GM19193 (cell line): ENCODE data around the gene SEC31A.

Experiments
- POLR2A ChIP-seq: IDR thresholded peaks from 4 replicates; pipeline ENCODE4 v1.6.1; 2011; ENCODE audit not compliant: insufficient read depth, insufficient read length; ENCODE audit errors: extremely low read depth

SEC31A gene, protein sequence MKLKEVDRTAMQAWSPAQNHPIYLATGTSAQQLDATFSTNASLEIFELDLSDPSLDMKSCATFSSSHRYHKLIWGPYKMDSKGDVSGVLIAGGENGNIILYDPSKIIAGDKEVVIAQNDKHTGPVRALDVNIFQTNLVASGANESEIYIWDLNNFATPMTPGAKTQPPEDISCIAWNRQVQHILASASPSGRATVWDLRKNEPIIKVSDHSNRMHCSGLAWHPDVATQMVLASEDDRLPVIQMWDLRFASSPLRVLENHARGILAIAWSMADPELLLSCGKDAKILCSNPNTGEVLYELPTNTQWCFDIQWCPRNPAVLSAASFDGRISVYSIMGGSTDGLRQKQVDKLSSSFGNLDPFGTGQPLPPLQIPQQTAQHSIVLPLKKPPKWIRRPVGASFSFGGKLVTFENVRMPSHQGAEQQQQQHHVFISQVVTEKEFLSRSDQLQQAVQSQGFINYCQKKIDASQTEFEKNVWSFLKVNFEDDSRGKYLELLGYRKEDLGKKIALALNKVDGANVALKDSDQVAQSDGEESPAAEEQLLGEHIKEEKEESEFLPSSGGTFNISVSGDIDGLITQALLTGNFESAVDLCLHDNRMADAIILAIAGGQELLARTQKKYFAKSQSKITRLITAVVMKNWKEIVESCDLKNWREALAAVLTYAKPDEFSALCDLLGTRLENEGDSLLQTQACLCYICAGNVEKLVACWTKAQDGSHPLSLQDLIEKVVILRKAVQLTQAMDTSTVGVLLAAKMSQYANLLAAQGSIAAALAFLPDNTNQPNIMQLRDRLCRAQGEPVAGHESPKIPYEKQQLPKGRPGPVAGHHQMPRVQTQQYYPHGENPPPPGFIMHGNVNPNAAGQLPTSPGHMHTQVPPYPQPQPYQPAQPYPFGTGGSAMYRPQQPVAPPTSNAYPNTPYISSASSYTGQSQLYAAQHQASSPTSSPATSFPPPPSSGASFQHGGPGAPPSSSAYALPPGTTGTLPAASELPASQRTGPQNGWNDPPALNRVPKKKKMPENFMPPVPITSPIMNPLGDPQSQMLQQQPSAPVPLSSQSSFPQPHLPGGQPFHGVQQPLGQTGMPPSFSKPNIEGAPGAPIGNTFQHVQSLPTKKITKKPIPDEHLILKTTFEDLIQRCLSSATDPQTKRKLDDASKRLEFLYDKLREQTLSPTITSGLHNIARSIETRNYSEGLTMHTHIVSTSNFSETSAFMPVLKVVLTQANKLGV

GRCh38 chr4:82890901-82891706, at the start of gene SEC31A:
Gene SEC31A, minus strand, starts transcription at chr4:82891153. Its CDS starts 9,217 bp downstream, at chr4:82881936.
- peak; percentile 96 for TF ChIP-seq POLR2A

GRCh38 chr4:82939414-82939813, 48.5 kb upstream of the SEC31A start:
- no peak for TF ChIP-seq POLR2A

GRCh38 chr4:82934441-82934840, 43.5 kb upstream of the SEC31A start:
- no peak for TF ChIP-seq POLR2A

- TF ChIP-seq POLR2A, result no peak
Observed at GRCh38 chr4:82930848-82931755, 40.1 kb upstream of the SEC31A start.

- TF ChIP-seq POLR2A, result no peak
Observed at GRCh38 chr4:82921795-82922194, 30.8 kb upstream of the SEC31A start.

DNA sequence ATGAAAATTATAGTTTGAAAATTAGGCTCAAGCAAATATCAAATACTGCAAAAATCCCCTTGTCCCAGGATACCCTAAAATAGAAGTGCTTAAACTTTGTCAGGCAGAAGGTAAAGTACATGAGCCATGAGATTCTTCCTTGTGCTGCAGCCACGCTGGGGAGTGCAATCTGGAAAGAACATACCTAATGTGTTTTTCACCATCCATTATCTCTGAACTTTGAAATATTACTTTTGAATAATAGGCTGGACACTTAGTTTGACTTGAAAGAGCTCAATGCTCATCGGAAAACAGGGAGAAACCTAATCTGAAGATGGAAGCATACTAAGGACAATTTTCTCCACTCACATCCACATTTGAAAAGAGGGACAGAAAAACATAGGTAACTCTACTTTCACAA, 28.4 kb upstream of the SEC31A start:
- no peak for TF ChIP-seq POLR2A

GRCh38 chr4:82918091-82918490, 27.1 kb upstream of the SEC31A start:
- no peak for TF ChIP-seq POLR2A

DNA sequence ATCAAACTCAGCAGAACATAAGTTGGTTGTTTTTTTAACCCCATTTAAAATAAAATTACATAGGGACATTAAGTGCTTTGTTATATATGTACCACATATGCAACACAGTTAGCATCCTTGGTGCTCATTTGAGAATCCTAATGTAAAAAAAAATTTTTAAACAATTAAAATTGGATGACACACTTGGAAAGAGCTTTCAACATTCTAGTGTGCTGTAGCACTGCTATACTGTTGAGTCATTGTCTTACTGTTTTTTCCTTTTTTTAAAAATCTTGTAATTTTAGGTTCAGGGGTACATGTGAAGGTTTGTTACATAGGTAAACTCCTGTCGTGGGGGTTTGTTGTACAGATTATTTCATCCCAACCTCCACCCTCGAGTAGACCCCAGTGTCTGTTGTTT, 22.4 kb upstream of the SEC31A start:
- TF ChIP-seq POLR2A, result no peak

DNA sequence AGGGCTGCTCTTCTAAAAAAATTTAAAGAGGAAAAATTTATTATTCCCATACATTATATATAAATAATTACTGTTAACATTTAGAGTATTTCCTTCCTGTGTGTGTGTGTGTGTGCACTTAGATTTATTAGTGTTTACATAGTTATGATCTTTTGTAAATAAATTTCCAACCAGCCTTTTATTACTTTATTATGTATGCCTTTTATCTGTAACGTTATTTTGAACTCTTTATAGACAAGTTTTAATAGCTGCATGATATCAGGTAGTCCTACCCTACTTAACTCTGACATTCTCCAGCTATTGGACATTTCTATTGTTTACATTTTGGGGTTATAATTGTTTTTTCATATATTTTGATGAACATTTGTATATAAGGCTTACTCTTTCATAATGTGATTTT, 18.4 kb upstream of the SEC31A start:
- TF ChIP-seq POLR2A, result no peak

DNA sequence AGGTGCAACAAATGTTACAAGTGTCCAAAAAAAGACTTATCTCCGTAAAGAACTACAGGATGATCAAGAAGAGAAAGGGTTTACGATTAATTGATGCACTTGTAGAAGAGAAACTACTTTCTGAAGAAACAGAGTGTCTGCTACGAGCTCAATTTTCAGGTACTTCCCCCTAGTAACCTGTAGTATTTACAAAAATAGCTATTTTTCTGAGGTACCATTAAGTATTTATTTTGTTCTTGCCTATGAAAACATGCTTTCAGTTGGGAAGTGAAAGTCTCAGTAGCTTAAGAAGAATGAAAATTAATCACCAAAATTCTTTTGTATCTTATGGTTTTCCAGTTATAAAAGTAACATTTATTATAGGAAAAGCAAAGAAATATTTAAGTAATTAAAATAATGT, 15.5 kb upstream of the SEC31A start:
- no peak for TF ChIP-seq POLR2A

DNA sequence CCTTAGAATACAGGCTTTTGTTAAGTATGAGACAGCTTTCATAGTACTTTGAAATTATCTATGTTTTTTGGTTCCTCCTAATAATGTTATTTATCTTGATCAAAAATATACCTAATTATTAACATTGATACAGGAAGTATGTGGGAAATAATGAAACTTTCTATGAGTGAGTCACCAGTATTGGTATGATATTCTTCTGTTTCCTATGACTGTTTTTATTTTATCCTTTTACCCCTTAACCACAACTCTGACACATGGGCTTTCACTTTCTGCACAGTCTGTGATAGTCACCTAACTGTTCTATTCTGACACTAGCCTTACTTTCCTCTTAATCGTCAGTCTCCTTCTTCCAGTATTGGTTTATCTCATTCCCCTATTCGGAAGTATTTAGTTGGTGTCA, 14.3 kb upstream of the SEC31A start:
- TF ChIP-seq POLR2A, result no peak

DNA sequence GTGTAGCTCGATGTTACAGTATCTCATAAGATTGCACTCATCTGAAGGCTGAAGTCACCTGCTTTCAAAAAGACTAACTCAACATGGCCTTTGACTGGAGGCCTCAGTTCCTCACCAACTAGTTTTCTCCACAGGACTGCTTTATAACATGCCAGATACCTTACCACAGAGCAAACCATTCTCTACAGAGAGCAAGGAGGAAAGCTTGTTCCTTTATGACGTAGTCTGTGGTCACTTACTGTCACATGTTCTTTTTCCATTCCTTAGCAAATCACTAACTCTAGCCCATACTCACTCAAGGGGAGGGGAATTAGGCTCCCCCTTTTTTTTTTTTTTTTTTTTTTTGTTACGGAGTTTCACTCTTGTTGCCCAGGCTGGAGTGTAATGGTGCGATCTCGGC, 12.8 kb upstream of the SEC31A start:
- TF ChIP-seq POLR2A, result no peak

- no peak for TF ChIP-seq POLR2A
Observed at GRCh38 chr4:82901183-82901718, 10.3 kb upstream of the SEC31A start.
